HG03045 (cell line): ENCODE data around the gene MAF.

Experiments
- ATAC-seq: cut with Tn5 transposase; IDR thresholded peaks from one replicate; pipeline ENCODE4 v1.9.1; 2021; ENCODE audit warnings: mild to moderate bottlenecking, moderate library complexity; ENCODE audit not compliant: unreplicated experiment

Gene MAF

GRCh38 chr16:79547085-79547484 is 53.5 kb downstream of the MAF start:
- ATAC-seq, result no peak
